GM12873 (cell line): ENCODE measurements around the gene PLXNA2.

Experiments
- TF ChIP-seq, protein P1 (sequence below): IDR thresholded peaks from 2 replicates; pipeline ENCODE4 v1.5.1; 2012; ENCODE audit warnings: low read depth, mild to moderate bottlenecking, moderate library complexity, low read length, control low read depth; ENCODE audit not compliant: insufficient read depth; ENCODE audit errors: missing control alignments

The PLXNA2 gene

DNA sequence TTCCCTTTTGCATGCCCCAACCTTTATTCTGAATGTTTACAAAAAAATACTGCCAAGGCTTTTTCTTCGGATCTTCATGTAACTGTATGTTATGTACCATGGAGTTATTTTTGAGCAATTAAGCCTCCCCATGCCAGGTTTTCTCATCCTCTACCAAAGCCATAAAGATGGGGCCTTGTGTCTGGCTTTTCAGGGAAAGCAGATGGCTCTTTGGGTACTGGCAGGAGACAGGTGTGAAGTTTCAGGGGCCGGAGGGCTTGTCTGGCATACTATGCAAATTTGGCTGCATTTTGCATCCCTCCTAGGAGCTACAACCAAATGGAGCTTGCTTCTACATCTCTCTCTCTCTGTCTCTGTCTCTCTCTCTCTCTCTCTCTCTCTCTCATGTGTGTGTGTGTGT is 28.1 kb upstream of the PLXNA2 start:
- TF ChIP-seq, protein P1, sequence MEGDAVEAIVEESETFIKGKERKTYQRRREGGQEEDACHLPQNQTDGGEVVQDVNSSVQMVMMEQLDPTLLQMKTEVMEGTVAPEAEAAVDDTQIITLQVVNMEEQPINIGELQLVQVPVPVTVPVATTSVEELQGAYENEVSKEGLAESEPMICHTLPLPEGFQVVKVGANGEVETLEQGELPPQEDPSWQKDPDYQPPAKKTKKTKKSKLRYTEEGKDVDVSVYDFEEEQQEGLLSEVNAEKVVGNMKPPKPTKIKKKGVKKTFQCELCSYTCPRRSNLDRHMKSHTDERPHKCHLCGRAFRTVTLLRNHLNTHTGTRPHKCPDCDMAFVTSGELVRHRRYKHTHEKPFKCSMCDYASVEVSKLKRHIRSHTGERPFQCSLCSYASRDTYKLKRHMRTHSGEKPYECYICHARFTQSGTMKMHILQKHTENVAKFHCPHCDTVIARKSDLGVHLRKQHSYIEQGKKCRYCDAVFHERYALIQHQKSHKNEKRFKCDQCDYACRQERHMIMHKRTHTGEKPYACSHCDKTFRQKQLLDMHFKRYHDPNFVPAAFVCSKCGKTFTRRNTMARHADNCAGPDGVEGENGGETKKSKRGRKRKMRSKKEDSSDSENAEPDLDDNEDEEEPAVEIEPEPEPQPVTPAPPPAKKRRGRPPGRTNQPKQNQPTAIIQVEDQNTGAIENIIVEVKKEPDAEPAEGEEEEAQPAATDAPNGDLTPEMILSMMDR = no peak

DNA sequence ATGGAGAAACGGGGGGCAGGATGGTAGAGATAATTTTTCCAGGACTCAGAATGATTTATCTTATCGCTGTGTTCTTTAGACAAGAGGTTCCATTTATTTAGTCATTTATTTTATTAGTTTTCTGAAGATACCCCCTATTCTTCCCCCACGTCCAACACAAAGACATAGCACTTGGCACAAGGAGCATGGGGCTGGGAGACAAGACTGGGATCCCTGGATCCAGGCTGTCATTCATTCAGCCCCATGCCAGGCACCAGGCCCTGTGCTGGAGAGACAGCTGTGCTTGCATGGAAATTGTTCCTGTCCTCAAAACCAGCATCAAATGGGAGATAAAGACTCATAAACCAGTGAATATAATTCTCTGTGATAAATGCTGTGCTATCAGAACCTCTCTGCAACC is 27.1 kb upstream of the PLXNA2 start:
- TF ChIP-seq, protein P1 = no peak

DNA sequence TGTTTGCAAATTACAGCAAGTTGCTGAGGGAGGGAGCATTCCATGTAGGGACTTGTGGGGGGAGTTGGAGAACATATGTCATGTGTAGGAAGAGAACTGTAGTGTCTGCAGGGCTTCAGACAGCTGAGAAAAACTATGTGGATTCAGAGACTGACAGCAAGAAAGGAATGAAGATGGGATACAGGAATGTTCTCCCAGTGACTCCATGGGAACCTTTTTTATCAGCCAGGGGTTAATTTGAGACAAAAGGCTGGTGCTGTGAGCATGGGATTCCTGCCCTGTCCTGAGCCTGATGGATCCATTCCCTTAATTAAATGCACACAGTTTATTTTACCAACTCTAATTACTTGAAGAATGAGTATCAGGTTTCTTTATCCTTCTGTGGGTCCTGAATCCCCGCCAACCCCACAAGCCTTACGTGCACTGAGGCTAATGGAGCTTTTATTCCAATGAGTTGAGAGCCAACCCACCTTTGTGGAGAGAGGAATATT is 26.5 kb upstream of the PLXNA2 start:
- TF ChIP-seq, protein P1 = no peak

DNA sequence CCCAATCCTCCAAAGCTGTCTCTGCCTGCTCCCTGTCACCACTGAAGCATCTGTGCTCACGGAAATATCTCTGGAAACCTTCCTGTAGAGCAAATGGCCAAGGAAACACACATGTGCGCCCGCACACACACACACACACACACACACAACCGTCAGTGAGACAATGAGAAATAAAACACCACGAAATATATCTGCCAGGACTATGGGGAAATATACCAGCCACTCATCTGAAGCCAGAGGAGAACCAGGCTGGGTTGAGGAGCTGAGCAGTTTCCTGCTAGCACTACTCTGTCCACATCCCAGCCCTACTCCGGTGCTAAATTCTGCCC is 25.1 kb upstream of the PLXNA2 start:
- TF ChIP-seq, protein P1 = no peak

DNA sequence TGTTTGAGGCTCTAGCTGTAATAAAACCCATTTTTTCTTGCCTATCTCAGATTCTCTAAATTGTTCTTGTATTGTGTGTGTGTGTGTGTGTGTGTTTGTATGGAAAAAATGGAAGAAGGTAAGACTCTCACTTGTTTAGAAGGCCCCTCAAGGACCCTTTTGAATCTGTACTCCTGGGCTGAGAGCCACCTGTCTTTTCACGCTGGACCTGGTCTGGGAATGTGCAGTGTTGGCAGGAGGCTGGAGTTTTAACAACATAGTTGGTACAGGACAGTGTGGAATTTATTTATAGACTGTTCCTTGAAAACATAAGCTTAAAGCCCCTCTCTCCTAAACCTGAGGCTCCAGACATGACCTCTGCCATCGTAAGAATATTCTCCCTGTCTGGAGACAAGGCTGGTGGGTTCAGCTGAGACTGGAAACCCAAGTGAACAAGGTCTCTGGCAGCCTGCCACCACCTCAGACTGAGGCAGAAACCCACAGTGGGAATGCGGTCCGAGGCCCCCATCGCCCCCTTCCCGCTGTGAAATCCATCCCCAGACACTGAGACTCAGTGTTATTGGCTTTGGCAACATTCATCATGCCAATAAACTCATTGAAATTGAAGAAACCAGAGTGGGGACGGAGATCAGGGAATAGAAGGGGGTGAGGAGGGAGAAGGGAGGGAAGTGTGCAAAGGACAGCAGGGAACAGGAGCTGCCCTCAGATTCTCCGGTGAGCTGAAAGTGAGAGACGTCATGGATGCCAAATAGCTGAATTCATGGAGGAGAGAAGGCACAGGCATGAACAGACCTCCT is 24.6 kb upstream of the PLXNA2 start:
- TF ChIP-seq, protein P1 = no peak

DNA sequence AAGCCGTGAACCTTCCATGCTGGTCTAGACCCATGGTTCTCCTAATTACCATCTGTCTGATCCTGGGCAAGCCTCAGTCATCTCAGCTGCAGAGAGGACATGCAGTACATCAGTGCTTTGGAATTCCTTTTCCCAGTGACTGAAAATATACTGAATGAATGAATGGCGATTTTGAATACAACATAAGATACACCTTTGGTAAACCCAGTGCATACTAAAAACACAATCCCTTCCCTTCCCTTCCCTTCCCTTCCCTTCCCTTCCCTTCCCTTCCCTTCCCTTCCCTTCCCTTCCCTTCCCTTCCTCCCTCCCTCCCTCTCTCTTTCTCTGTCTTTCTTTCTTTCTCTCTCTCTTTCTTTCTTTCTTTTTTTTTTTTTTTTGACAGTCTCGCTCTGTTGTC is 21.3 kb upstream of the PLXNA2 start:
- TF ChIP-seq, protein P1 = no peak

DNA sequence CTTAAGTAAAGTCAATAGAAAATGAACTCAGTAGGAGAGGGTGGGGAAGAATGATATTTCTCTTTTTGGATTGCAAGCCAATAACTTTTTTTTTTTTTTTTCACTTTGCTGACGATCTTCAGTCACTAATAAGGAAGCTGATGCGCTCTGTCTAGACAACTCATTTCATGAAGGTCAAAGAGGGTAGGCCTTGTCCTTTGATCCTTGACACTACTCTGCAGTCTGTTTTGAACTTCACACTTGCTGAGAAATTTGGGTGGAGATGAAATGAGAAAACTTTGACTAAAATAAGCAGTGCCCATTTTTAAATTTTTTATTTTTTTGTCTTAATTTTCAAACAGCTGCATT is 20.9 kb upstream of the PLXNA2 start:
- TF ChIP-seq, protein P1 = no peak
